ENCODE data around the gene KANSL2. TPM values are rescaled to one million over a fixed set of nuclear protein-coding genes. Genes with fewer than 3 reads are reported as not detected.
"Not testable (repeated sequence)": the region's sequence is repeated elsewhere in the genome, so short reads cannot be mapped to it uniquely, and the experiment has no call there.

Gene KANSL2
- total RNA-seq (100 to 1,000 TPM in 1 of 2 donors, 10 to 100 TPM in 1; 90.2 to 127 TPM), total RNA-seq (106 to 132 reads per million in 2 donors)

- Mint-ChIP-seq H3K4me1 (peaks cover 47% of the 10 kb centered on the region), H3K27me3 (no peaks in the 10 kb centered on the region), H3K36me3 (ENCODE audit: low read depth) (peaks cover 11% of the 10 kb centered on the region), H3K4me3 (peak within 1 kb of the TSS; percentile 96), H3K27ac (peak within 1 kb of the TSS; percentile 94)
- DNase-seq (peak; percentile 88 to 93 (median 93)), ATAC-seq (peak; percentile 94)
- H3K9me3 ChIP-seq (ENCODE audit: control insufficient read depth, low read length, poor library complexity, severe bottlenecking), result no peaks in the 10 kb centered on the region
Observed at GRCh38 chr12:48681710-48682532, at the start of gene KANSL2. Gene KANSL2, minus strand, starts transcription at chr12:48682238. Its CDS starts 606 bp downstream, at chr12:48681632.

- no peaks in the 10 kb centered on the region for H3K27me3 Mint-ChIP-seq
- no peak for ATAC-seq
- no peak for DNase-seq
- no peaks in the 10 kb centered on the region for H3K4me1 Mint-ChIP-seq
- H3K27ac Mint-ChIP-seq, result no peak overlapping the region
- H3K36me3 Mint-ChIP-seq (ENCODE audit: low read depth), result peaks cover 4% of the 10 kb centered on the region
- H3K4me3 Mint-ChIP-seq, result no peak overlapping the region
- H3K9me3 ChIP-seq (ENCODE audit: control insufficient read depth, low read length, poor library complexity, severe bottlenecking), result no peaks in the 10 kb centered on the region
Observed at GRCh38 chr12:48728807-48729206, 46.8 kb upstream of the KANSL2 start.

- not testable (repeated sequence) for H3K27ac Mint-ChIP-seq; H3K9me3 ChIP-seq (ENCODE audit: control insufficient read depth, low read length, poor library complexity, severe bottlenecking); H3K4me3 Mint-ChIP-seq; H3K27me3 Mint-ChIP-seq; DNase-seq; H3K36me3 Mint-ChIP-seq (ENCODE audit: low read depth); ATAC-seq
- H3K4me1 Mint-ChIP-seq, result peaks cover 13% of the 10 kb centered on the region
Observed at GRCh38 chr12:48720737-48721136, 38.7 kb upstream of the KANSL2 start.

DNA sequence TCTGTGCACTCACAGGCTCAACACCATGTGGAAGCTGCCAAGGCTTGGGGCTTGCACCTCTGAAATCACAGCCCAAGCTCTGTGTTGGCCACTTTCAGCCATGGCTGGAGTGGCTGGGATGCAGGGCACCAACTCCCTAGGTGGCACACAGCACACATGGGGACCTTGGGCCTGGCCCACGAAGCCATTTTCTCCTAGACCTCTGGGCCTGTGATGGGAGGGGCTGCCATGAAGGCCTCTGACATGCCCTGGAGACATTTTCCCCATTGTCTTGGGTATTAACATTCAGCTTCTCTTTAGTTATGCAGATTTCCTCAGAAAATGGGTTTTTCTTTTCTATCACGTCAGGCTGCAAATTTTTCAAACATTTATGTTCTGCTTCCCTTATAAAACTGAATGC is 38.1 kb upstream of the KANSL2 start:
- H3K27me3 Mint-ChIP-seq; ATAC-seq; DNase-seq; H3K4me3 Mint-ChIP-seq; H3K27ac Mint-ChIP-seq; H3K9me3 ChIP-seq (ENCODE audit: control insufficient read depth, low read length, poor library complexity, severe bottlenecking); H3K36me3 Mint-ChIP-seq (ENCODE audit: low read depth): not testable (repeated sequence)
- peaks cover 15% of the 10 kb centered on the region for H3K4me1 Mint-ChIP-seq

DNA sequence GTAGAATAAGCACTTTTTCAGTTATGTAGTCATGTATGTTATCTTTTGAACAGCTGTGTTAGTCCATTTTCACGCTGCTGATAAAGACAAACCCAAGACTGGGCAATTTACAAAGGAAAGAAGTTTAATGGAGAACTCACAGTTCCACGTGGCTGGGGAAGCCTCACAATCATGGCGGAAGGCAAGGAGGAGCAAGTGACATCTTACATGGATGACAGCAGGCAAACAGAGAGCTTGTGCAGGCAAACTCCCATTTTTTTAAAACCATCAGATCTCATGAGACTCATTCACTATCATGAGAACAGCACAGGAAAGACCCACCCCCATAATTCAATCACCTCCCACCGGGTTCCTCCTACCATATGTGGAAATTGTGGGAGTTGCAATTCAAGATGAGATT is 37.0 kb upstream of the KANSL2 start:
- DNase-seq; H3K36me3 Mint-ChIP-seq (ENCODE audit: low read depth); H3K27me3 Mint-ChIP-seq: not testable (repeated sequence)

DNA sequence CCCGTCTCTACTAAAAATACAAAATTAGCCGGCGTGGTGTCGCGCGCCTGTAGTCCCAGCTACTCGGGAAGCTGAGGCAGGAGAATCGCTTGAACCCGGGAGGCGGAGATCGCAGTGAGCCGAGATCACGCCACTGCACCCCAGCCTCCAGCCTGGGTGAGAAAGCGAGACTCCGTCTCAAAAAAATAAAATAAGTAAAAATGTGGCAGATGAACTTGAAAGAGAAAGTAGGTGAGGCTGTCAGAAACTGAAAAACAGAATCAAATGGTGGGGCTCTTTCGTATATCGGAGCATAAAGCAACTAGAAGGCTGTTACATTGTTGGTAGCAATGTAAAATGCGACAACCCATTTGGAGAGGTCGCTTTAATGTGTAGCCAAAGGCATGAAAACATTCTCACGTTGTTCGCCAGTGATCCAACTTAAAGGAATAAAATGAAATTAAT is 35.2 kb upstream of the KANSL2 start:
- no peaks in the 10 kb centered on the region for H3K36me3 Mint-ChIP-seq (ENCODE audit: low read depth)
- H3K27me3 Mint-ChIP-seq, result no peaks in the 10 kb centered on the region
- H3K9me3 ChIP-seq (ENCODE audit: control insufficient read depth, low read length, poor library complexity, severe bottlenecking), result no peaks in the 10 kb centered on the region
- H3K4me1 Mint-ChIP-seq, result peaks cover 28% of the 10 kb centered on the region
- no peak for DNase-seq
- peak overlapping the region; percentile 85 for H3K4me3 Mint-ChIP-seq
- peak overlapping the region; percentile 100 for H3K27ac Mint-ChIP-seq
- no peak for ATAC-seq

More for the DNA sequence above, 37.0 kb upstream of the KANSL2 start:
- H3K4me3 Mint-ChIP-seq; H3K27ac Mint-ChIP-seq; ATAC-seq; H3K9me3 ChIP-seq (ENCODE audit: control insufficient read depth, low read length, poor library complexity, severe bottlenecking): not testable (repeated sequence)
- peaks cover 21% of the 10 kb centered on the region for H3K4me1 Mint-ChIP-seq

DNA sequence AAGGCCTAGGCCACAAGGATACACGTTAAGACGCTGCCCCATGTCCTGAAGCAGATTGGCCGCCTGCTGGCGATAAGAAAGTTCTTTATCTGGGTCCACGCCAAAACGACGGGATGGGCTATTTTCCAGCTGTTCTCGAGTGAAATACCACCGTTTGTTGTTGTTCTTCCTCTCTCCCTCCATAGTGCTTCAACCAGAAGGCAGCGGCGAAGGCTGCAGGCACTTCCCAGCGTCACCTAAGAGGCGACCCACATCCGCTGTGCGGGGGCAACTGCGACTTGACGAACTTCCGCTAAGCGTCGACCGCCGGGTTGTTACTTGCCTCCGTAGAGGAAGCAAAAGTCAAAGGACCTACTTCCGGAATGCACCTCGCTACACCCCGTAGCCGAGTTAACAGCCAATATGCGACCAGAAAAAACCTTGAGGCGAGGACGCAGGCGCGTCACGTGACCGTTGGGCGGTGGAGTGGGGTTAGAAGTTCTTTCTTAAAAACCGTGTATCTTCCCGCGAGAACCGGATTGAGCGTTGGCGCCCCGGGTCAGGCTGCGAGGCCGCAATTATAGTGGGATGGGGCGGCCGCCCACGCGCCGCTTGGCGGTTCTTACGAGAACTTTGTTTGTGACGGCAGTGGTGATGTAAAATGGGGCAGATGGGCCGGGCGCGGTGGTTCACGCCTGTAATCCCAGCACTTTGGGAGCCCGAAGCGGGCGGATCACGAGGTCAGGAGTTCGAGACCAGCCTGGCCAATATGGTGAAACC is 34.6 kb upstream of the KANSL2 start, which contains the start of gene CCNT1:
TSS of gene CCNT1 (minus strand) at position 215 of the 759 bp plus-strand sequence. CDS start at position 183, 32 bp downstream.
- H3K4me1 Mint-ChIP-seq, result peaks cover 28% of the 10 kb centered on the region

GRCh38 chr12:48716168-48716492 is 34.1 kb upstream of the KANSL2 start:
- H3K27ac Mint-ChIP-seq, result peak overlapping the region; percentile 100
- DNase-seq, result no peak
- peak overlapping the region; percentile 85 for H3K4me3 Mint-ChIP-seq
- no peaks in the 10 kb centered on the region for H3K27me3 Mint-ChIP-seq
- ATAC-seq, result no peak
- no peaks in the 10 kb centered on the region for H3K36me3 Mint-ChIP-seq (ENCODE audit: low read depth)
- peaks cover 30% of the 10 kb centered on the region for H3K4me1 Mint-ChIP-seq
- H3K9me3 ChIP-seq (ENCODE audit: control insufficient read depth, low read length, poor library complexity, severe bottlenecking), result no peaks in the 10 kb centered on the region

More for the DNA sequence above, 34.6 kb upstream of the KANSL2 start, which contains the start of gene CCNT1:
- Mint-ChIP-seq H3K36me3 (ENCODE audit: low read depth) (no peaks in the 10 kb centered on the region), H3K27me3 (no peaks in the 10 kb centered on the region), H3K4me3 (peak within 1 kb of the TSS; percentile 85), H3K27ac (peak within 1 kb of the TSS; percentile 100)
- H3K9me3 ChIP-seq (ENCODE audit: control insufficient read depth, low read length, poor library complexity, severe bottlenecking), result no peaks in the 10 kb centered on the region
- ATAC-seq (peak; percentile 89), DNase-seq (peak; percentile 92 to 97 (median 96))

DNA sequence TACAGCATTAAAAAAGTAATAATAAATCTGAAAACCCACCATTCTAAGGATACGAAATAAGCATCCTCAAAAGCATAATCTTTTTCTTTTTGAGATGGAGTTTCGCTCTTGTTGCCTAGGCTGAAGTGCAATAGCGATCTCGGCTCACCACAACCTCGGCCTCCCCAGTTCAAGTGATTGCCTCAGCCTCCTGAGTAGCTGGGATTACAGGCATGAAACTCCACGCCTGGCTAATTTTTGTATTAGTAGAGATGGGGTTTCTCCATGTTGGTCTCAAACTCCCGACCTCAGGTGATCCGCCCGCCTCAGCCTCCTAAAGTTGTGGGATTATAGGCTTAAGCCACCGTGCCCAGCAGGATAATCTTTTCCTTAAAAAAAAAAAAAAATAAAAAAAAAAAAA is 30.2 kb upstream of the KANSL2 start:
- ATAC-seq (no peak), DNase-seq (no peak)
- no peaks in the 10 kb centered on the region for H3K36me3 Mint-ChIP-seq (ENCODE audit: low read depth)
- H3K4me3 Mint-ChIP-seq, result no peak overlapping the region
- no peaks in the 10 kb centered on the region for H3K27me3 Mint-ChIP-seq
- H3K4me1 Mint-ChIP-seq, result peaks cover 33% of the 10 kb centered on the region
- no peak overlapping the region for H3K27ac Mint-ChIP-seq
- no peaks in the 10 kb centered on the region for H3K9me3 ChIP-seq (ENCODE audit: control insufficient read depth, low read length, poor library complexity, severe bottlenecking)

DNA sequence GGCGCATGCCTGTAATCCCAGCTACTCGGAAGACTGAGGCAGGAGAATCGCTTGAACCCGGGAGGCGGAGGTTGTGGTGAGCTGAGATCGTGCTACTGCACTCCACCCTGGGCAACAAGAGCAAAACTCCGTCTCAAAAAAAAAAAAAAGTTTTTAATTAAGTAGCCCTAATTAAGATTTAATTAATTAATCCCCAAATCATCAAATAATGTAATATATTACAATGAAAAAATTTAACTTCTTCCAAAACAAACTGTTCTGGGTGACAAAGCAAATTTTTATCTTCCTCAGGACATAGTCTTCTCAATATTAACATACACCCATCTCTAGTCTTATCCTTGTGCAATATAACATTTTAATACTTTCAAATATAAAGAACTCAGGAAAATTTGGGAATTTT is 16.8 kb upstream of the KANSL2 start:
- H3K27ac Mint-ChIP-seq; H3K9me3 ChIP-seq (ENCODE audit: control insufficient read depth, low read length, poor library complexity, severe bottlenecking); H3K4me3 Mint-ChIP-seq; DNase-seq; H3K27me3 Mint-ChIP-seq; H3K4me1 Mint-ChIP-seq; ATAC-seq; H3K36me3 Mint-ChIP-seq (ENCODE audit: low read depth): not testable (repeated sequence)

DNA sequence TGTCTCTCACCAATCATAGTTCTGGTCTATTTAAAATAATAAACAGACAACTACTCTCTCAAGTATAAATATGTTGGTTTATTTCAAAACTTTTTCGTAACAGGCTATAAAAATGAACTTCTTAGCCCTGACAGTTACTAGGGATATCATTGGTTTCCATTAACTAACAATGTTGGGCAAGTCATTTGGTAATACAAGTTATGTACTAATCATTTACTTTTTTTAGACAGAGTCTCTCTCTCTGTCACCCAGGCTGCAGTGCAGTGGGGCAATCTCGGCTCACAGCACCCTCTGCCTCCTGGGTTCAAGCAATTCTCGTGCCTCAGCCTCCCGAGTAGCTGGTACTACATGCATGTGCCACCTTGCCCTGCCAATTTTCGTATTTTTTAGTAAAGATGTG is 14.6 kb upstream of the KANSL2 start:
- H3K36me3 Mint-ChIP-seq (ENCODE audit: low read depth), result peaks cover 10% of the 10 kb centered on the region
- no peak overlapping the region for H3K27ac Mint-ChIP-seq
- H3K4me3 Mint-ChIP-seq, result no peak overlapping the region

DNA sequence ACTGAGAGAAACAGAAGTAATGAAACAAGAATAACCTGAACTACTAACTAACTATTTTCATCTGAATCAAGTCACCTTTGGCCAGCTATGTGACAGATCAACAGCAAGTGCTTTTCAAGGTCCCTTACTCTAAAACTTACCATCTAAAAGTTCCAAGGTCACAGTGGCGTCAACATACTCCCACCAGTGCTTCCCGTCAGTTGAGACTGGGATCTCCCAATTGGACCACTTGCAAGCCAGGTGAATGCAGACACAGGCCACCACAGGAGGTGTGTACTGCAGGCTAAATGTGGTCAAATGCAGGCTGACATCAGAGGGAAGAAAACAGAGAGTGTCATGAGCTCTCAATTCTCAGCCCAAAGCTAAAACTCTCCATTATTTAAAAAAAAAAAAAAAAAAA is 13.8 kb upstream of the KANSL2 start:
- DNase-seq, result no peak
- Mint-ChIP-seq H3K4me1 (peaks cover 7% of the 10 kb centered on the region), H3K4me3 (no peak overlapping the region), H3K27me3 (no peaks in the 10 kb centered on the region), H3K36me3 (ENCODE audit: low read depth) (peaks cover 12% of the 10 kb centered on the region), H3K27ac (no peak overlapping the region)
- H3K9me3 ChIP-seq (ENCODE audit: control insufficient read depth, low read length, poor library complexity, severe bottlenecking), result no peaks in the 10 kb centered on the region
- ATAC-seq, result no peak

More for the DNA sequence above, 14.6 kb upstream of the KANSL2 start:
- DNase-seq (no peak), ATAC-seq (no peak)
- H3K9me3 ChIP-seq (ENCODE audit: control insufficient read depth, low read length, poor library complexity, severe bottlenecking), result no peaks in the 10 kb centered on the region
- H3K4me1 Mint-ChIP-seq, result peaks cover 3% of the 10 kb centered on the region
- H3K27me3 Mint-ChIP-seq, result no peaks in the 10 kb centered on the region

DNA sequence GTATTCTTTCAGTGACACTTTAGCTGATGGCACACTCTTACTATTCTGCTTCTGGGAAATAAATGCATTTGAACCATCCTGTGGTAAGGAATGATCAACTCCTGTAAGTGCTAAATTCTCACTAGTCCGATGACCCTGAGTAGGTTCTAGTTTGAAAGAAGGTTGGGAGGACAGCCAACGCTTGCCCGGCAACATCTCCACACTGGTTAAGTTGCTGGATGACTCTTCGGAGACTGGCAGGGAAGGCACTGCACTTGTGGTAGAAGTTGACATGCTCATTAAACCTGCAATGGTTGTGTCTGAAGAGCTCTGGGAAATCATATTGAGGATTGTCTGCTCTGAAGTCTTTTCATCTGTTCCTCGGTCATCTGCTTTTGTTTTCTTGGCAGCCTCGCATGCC is 12.0 kb upstream of the KANSL2 start:
- Mint-ChIP-seq H3K4me1 (peaks cover 4% of the 10 kb centered on the region), H3K27ac (peak overlapping the region; percentile 39), H3K4me3 (no peak overlapping the region), H3K36me3 (ENCODE audit: low read depth) (peaks cover 12% of the 10 kb centered on the region), H3K27me3 (no peaks in the 10 kb centered on the region)
- no peaks in the 10 kb centered on the region for H3K9me3 ChIP-seq (ENCODE audit: control insufficient read depth, low read length, poor library complexity, severe bottlenecking)
- DNase-seq (no peak), ATAC-seq (no peak)

Data from T-helper 17 cell (primary cell).